ENCODE results near the gene CATSPERZ.
"Not testable (repeated sequence)": the region's sequence is repeated elsewhere in the genome, so short reads cannot be mapped to it uniquely, and the experiment has no call there.

CATSPERZ gene

GRCh38 chr11:64318766-64319761, 18.9 kb downstream of the CATSPERZ start:
- DNase-seq (ENCODE audit: low read depth in 1 of 2, low spot score in 1 of 2) = no peak

- DNase-seq (ENCODE audit: low read depth in 1 of 2, low spot score in 1 of 2) = no peak
Measured at GRCh38 chr11:64320556-64320955, 20.4 kb downstream of the CATSPERZ start.

GRCh38 chr11:64321026-64321425, 20.9 kb downstream of the CATSPERZ start:
- DNase-seq (ENCODE audit: low read depth in 1 of 2, low spot score in 1 of 2) = no peak

GRCh38 chr11:64321533-64321932, 21.4 kb downstream of the CATSPERZ start:
- no peak for DNase-seq (ENCODE audit: low read depth in 1 of 2, low spot score in 1 of 2)

GRCh38 chr11:64322925-64323260, 22.7 kb downstream of the CATSPERZ start:
- no peak for DNase-seq (ENCODE audit: low read depth in 1 of 2, low spot score in 1 of 2)

GRCh38 chr11:64323373-64323772, 23.2 kb downstream of the CATSPERZ start:
- no peak for DNase-seq (ENCODE audit: low read depth in 1 of 2, low spot score in 1 of 2)

- not testable (repeated sequence) for DNase-seq (ENCODE audit: low read depth in 1 of 2, low spot score in 1 of 2)
Measured at GRCh38 chr11:64323984-64324383, 23.8 kb downstream of the CATSPERZ start.

GRCh38 chr11:64324692-64325469, 24.7 kb downstream of the CATSPERZ start:
- DNase-seq (ENCODE audit: low read depth in 1 of 2, low spot score in 1 of 2) = no peak

- no peak for DNase-seq (ENCODE audit: low read depth in 1 of 2, low spot score in 1 of 2)
Measured at GRCh38 chr11:64327375-64327774, 27.2 kb downstream of the CATSPERZ start.

- no peak for DNase-seq (ENCODE audit: low read depth in 1 of 2, low spot score in 1 of 2)
Measured at GRCh38 chr11:64327993-64328392, 27.8 kb downstream of the CATSPERZ start.

- DNase-seq (ENCODE audit: low read depth in 1 of 2, low spot score in 1 of 2) = no peak
Measured at GRCh38 chr11:64330888-64331287, 30.7 kb downstream of the CATSPERZ start.

GRCh38 chr11:64331569-64332371, 31.6 kb downstream of the CATSPERZ start:
- peak; percentile 31 to 54 for DNase-seq (ENCODE audit: low read depth in 1 of 2, low spot score in 1 of 2)

- no peak for DNase-seq (ENCODE audit: low read depth in 1 of 2, low spot score in 1 of 2)
Measured at GRCh38 chr11:64333556-64333955, 33.4 kb downstream of the CATSPERZ start.

- no peak for DNase-seq (ENCODE audit: low read depth in 1 of 2, low spot score in 1 of 2)
Measured at GRCh38 chr11:64334764-64335735, 34.9 kb downstream of the CATSPERZ start.

GRCh38 chr11:64337538-64338249, 37.5 kb downstream of the CATSPERZ start:
- no peak for DNase-seq (ENCODE audit: low read depth in 1 of 2, low spot score in 1 of 2)

- no peak for DNase-seq (ENCODE audit: low read depth in 1 of 2, low spot score in 1 of 2)
Measured at GRCh38 chr11:64338716-64339115, 38.6 kb downstream of the CATSPERZ start.

GRCh38 chr11:64339286-64339685, 39.1 kb downstream of the CATSPERZ start:
- DNase-seq (ENCODE audit: low read depth in 1 of 2, low spot score in 1 of 2) = no peak

- DNase-seq (ENCODE audit: low read depth in 1 of 2, low spot score in 1 of 2) = peak; percentile 60 to 72
Measured at GRCh38 chr11:64339754-64340408, 39.7 kb downstream of the CATSPERZ start, which contains the start of gene CCDC88B. Gene CCDC88B (plus strand): TSS chr11:64340204. CDS start chr11:64340267, 63 bp downstream.

Data from activated CD4-positive, alpha-beta T cell treated with anti-CD3 and anti-CD28 coated beads, Interleukin-2, amount 50 U/mL, for 24 hours (primary cell).